Measurements from ENCODE around the gene POLR1D. TPM values are rescaled to one million over a fixed set of nuclear protein-coding genes. Genes with fewer than 3 reads are reported as not detected.

The POLR1D gene
- total RNA-seq, 4 donors from 2014 or later, result 104 to 159 (median 142) TPM

- intact Hi-C loops (cut with DNase I; ENCODE audit: low total_unique reads) (loop anchor here (10.0 kb wide), 1 partner anchor 134 kb away; the partner anchor contains the start of gene GSX1), in situ Hi-C loops (cut with MboI; ENCODE audit: low sequenced_read_pairs in 4 of 4) (no loop called here)
- Histone ChIP-seq H3K36me3 (no peaks in the 10 kb centered on the region), H3K4me1 (peaks cover 0 to 4% of the 10 kb centered on the region in 2 donors), H3K4me3 (no peak overlapping the region), H3K27me3 (no peaks in the 10 kb centered on the region), H3K27ac (no peak overlapping the region), H3K9me3 (no peaks in the 10 kb centered on the region)
- DNase-seq (no peak), ATAC-seq (no peak)
- no peak for TF ChIP-seq CTCF (IDR thresholded peaks at IDR 0.05 in 4 of 5, conservative IDR thresholded peaks at IDR 0.05 in 1 of 5)
- no peak for TF ChIP-seq POLR2A (IDR thresholded peaks at IDR 0.05)
These were observed 38.8 kb downstream of the POLR1D start for GRCh38 chr13:27660511-27660910.

- TF ChIP-seq CTCF (IDR thresholded peaks at IDR 0.05 in 4 of 5, conservative IDR thresholded peaks at IDR 0.05 in 1 of 5) (no peak), POLR2A (IDR thresholded peaks at IDR 0.05) (no peak)
- no peaks in the 10 kb centered on the region for H3K36me3 ChIP-seq
- DNase-seq (no peak), ATAC-seq (no peak)
- H3K4me3 ChIP-seq, result no peak overlapping the region
- in situ Hi-C loops (cut with MboI; ENCODE audit: low sequenced_read_pairs in 4 of 4), result no loop called here
- peaks cover 0 to 4% of the 10 kb centered on the region in 2 donors for H3K4me1 ChIP-seq
- no peaks in the 10 kb centered on the region for H3K9me3 ChIP-seq
- H3K27ac ChIP-seq, result no peak overlapping the region
- no peaks in the 10 kb centered on the region for H3K27me3 ChIP-seq
- intact Hi-C loops (cut with DNase I; ENCODE audit: low total_unique reads), result loop anchor here (10.0 kb wide), 1 partner anchor 134 kb away; the partner anchor contains the start of gene GSX1
These were observed 39.3 kb downstream of the POLR1D start for GRCh38 chr13:27661017-27661416.

DNA sequence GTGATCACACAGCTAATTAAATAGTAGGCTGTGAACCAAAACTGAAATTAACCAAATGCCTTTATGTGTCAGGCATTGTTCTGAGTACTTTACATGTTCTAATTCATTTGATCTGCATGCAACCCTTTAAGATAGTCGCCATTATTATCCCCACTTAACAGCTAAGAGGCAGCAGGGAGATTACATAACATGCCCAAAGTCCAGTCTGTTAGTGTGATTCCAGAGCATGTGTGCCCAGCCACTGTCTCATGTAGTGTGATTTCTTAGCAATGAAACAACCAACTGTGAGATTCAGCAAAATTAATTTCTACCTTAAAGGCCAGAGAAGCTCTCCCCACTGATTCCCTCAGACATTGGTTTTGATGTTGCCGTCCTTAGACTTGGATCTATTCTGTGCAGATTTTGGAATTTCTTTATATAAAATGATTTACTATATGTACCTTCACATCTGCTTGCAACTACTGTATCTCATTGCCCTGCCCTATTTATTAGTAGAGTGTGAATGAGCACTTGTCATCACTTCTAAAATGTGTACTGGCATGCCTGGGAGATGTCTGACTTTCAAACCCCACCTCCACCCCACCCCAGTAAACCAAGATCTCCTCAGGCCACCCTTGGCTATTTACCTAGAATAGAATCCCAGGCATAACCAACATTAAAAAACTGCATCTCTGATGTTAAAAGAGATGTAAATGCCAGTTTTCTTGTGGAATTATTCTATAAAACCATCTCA lies 41.2 kb downstream of the POLR1D start:
- no peak for ATAC-seq
- H3K27me3 ChIP-seq, result no peaks in the 10 kb centered on the region
- in situ Hi-C loops (cut with MboI; ENCODE audit: low sequenced_read_pairs in 4 of 4) (no loop called here), intact Hi-C loops (cut with DNase I; ENCODE audit: low total_unique reads) (loop anchor here (10.0 kb wide), 1 partner anchor 132 kb away; the partner anchor contains the start of gene GSX1)
- no peaks in the 10 kb centered on the region for H3K36me3 ChIP-seq
- no peak overlapping the region for H3K4me3 ChIP-seq
- TF ChIP-seq CTCF (IDR thresholded peaks at IDR 0.05 in 4 of 5, conservative IDR thresholded peaks at IDR 0.05 in 1 of 5) (no peak), POLR2A (IDR thresholded peaks at IDR 0.05) (no peak)
- no peak overlapping the region for H3K27ac ChIP-seq
- H3K9me3 ChIP-seq, result no peaks in the 10 kb centered on the region
- no peak for DNase-seq
- H3K4me1 ChIP-seq, result peaks cover 7 to 9% of the 10 kb centered on the region in 2 donors

GRCh38 chr13:27663947-27664346 lies 42.3 kb downstream of the POLR1D start:
- in situ Hi-C loops (cut with MboI; ENCODE audit: low sequenced_read_pairs in 4 of 4) (no loop called here), intact Hi-C loops (cut with DNase I; ENCODE audit: low total_unique reads) (loop anchor here (10.0 kb wide), 1 partner anchor 131 kb away; the partner anchor contains the start of gene GSX1)
- no peak for DNase-seq
- Histone ChIP-seq H3K4me1 (peaks cover 15 to 18% of the 10 kb centered on the region in 2 donors), H3K27me3 (no peaks in the 10 kb centered on the region), H3K4me3 (no peak overlapping the region), H3K36me3 (no peaks in the 10 kb centered on the region), H3K9me3 (no peaks in the 10 kb centered on the region), H3K27ac (no peak overlapping the region)
- TF ChIP-seq POLR2A (IDR thresholded peaks at IDR 0.05), result no peak
- no peak for TF ChIP-seq CTCF (IDR thresholded peaks at IDR 0.05 in 4 of 5, conservative IDR thresholded peaks at IDR 0.05 in 1 of 5)
- ATAC-seq, result no peak
